Measurements from ENCODE around the gene R3HDM1. TPM values are rescaled to one million over a fixed set of nuclear protein-coding genes. Genes with fewer than 3 reads are reported as not detected.
"Not testable (repeated sequence)": the region's sequence is repeated elsewhere in the genome, so short reads cannot be mapped to it uniquely, and the experiment has no call there.

Gene R3HDM1
- total RNA-seq = 10 to 100 TPM; 57.8 to 58.7 TPM

GRCh38 chr2:135531231-135532197 is at the start of gene R3HDM1:
TSS of gene R3HDM1 (plus strand) at chr2:135531484. CDS start at chr2:135604846, 73,362 bp downstream.
- ChIA-PET CTCF (no interaction called here), POLR2A (interaction anchor here (1.0 to 1.7 kb wide), 2 partner anchors 211 to 479 kb away, joined by 4 to 6 read pairs; no protein-coding TSS in a partner anchor)

DNA sequence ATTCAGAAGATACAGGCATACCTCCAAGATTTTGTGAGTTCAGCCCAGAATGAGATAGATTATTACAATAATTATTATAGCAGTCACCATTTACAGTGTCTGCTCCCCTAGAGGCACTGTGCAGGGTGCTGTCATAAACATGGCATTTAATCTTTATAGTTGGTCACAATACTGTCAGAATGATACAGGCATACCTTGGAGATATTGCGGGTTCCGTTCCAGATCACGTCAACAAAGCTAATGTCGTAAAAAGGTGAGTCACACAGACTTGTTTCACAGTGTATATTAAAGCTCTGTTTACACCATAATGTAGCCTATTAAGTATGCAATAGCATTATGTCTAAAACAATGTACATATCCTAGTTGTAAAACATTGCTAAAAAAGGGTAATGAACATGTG is 45.8 kb upstream of the R3HDM1 start:
- CTCF ChIA-PET = no interaction called here

DNA sequence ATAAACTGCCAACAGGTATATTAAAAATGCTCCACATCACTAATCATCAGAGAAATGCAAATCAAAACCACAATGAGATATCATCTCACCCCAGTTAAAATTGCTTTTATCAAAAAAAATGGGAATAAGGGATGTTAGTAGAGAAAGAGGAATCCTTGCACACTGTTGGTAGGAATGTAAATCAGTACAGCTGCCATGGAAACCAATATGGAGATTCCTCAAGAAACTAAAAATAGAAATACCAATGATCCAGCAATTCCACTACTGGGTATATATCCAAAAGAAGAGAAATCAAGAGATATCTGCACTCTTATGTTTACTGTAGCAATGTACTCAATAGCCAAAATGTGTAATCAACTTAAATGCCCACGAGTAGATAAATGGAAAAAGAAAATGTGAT is 40.9 kb upstream of the R3HDM1 start:
- CTCF ChIA-PET = no interaction called here
- POLR2A ChIA-PET = no interaction called here

More for the DNA sequence above, 45.8 kb upstream of the R3HDM1 start:
- POLR2A ChIA-PET = no interaction called here

- ChIA-PET POLR2A (no interaction called here), CTCF (no interaction called here)
These were observed 36.8 kb upstream of the R3HDM1 start for GRCh38 chr2:135494503-135494902.

DNA sequence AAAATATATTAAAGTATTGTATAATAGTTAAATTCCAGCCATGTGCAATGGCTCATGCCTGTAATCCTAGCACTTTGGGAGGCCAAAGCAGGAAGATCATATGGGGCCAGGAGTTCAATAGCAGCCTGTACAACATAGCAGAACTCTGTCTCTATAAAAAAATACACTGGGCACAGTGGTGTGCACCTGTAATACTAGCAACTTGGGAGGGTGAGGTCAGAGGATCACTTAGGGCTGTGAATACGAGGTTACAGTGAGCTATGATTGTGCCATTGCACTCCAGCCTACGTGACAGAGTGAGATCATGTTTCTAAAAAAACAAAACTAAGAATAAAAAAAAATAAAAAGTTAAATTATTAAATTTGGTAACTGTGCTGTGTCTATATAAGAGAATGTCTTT is 36.4 kb upstream of the R3HDM1 start:
- CTCF ChIA-PET = no interaction called here

GRCh38 chr2:135498588-135498987 is 32.7 kb upstream of the R3HDM1 start:
- CTCF ChIA-PET = interaction anchor here (0.7 kb wide), 1 partner anchor 203 kb away, joined by 3 read pairs; no protein-coding TSS in a partner anchor
- POLR2A ChIA-PET = not testable (repeated sequence)

More for the DNA sequence above, 36.4 kb upstream of the R3HDM1 start:
- POLR2A ChIA-PET = no interaction called here

GRCh38 chr2:135504811-135505210 is 26.5 kb upstream of the R3HDM1 start:
- POLR2A ChIA-PET = no interaction called here
- CTCF ChIA-PET = no interaction called here

DNA sequence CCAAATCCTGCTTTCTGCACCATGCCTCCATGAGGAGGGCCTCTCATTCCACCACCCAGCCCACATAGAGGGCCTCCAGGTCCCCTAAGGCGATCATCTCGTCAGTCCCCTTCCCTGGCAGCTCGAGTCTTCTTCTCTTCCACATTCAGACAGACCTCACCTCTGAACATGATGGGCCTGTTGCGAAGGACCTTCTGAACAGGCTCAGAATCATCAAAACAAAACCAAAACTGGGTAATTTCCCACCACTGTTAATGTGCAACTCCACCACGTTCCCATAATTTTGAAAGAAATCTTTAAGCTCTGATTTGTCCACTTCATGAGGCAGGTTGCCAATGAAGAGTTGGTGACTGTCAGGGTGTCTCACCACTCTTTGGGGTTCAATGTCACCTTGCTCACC is 20.7 kb upstream of the R3HDM1 start:
- CTCF ChIA-PET = interaction anchor here (0.6 kb wide), 1 partner anchor 275 kb away, joined by 4 read pairs; no protein-coding TSS in a partner anchor

GRCh38 chr2:135512099-135512498 is 19.2 kb upstream of the R3HDM1 start:
- ChIA-PET POLR2A (no interaction called here), CTCF (no interaction called here)

More for the DNA sequence above, 20.7 kb upstream of the R3HDM1 start:
- POLR2A ChIA-PET = no interaction called here

GRCh38 chr2:135525786-135526185 is 5.5 kb upstream of the R3HDM1 start:
- CTCF ChIA-PET = interaction anchor here (0.6 kb wide), 1 partner anchor 217 kb away, joined by 3 read pairs; no protein-coding TSS in a partner anchor
- POLR2A ChIA-PET = no interaction called here

DNA sequence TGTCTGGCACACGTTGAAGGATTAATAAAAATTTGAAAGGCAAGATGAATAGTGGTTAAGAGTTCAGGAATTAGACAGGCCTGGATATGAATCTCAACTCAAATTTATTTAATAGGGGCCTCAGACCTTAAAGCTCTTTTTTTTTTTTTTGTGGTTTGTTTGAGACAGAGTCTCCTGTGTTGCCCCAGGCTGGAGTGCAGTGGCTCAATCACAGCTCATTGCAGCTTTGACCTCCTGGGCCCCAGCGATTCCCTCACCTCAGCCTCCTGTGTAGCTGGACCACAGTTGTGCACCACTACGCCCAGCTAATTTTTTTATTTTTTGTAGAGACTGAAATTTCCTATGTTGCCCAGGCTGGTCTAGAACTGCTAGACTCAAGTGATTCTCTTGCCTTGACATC is 3.3 kb upstream of the R3HDM1 start:
- ChIA-PET CTCF (interaction anchor here (0.6 kb wide), 1 partner anchor 152 kb away, joined by 3 read pairs; no protein-coding TSS in a partner anchor), POLR2A (no interaction called here)

DNA sequence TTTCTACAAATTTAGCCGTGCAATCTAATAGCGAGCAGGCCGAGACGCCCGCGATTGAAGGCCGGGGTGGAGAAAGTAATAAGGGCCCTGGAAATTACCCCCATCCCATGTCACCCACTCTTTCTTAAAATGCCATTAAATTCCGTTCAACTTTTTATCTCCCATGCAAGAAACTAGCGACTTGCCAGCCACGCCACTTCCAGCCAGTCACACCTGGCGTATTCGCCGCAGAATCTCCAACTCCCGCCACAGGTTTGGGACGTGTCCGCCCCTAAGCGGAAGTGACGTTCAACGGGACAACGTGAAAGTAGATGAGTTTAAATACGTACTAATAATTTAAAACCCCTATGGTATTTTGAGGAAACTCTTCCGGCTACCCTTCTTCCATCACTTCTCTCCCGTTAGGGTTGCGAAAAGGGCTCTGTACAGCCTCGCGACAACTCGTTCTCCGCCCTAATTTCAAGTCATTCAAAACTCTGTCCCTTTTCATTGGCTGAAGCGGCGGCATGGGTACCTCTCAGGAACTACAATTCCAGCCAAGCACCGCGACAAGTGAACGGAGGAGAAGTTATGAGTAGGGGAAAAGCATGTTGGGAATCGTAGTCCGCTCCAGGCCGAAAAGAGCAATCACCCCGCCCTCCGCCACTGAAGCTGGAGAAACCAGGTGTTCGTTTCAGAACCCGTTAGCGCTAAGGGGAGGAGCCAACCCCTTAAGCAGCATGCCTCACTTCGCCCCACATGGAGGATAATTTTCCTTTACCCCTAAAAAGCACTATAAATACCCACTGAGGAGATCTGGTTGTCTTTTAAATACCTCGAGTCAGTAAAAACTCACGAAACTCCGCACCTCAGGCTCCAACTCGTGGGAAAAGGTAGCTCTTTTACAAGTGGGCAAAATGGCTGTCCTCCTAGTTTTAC is 712 bp upstream of the R3HDM1 start, which contains the start of gene ZRANB3:
Gene ZRANB3 (minus strand): TSS at position 906 of the 918 bp plus-strand sequence.
- CTCF ChIA-PET = no interaction called here
- POLR2A ChIA-PET = interaction anchor here (0.7 to 1.7 kb wide), 4 partner anchors 212 to 478 kb away, joined by 3 to 6 read pairs (median 4); no protein-coding TSS in a partner anchor

- POLR2A ChIA-PET = interaction anchor here (1.7 kb wide), 1 partner anchor 210 kb away, joined by 4 read pairs; no protein-coding TSS in a partner anchor
- CTCF ChIA-PET = no interaction called here
These were observed 1.3 kb downstream of the R3HDM1 start for GRCh38 chr2:135532581-135532980.

DNA sequence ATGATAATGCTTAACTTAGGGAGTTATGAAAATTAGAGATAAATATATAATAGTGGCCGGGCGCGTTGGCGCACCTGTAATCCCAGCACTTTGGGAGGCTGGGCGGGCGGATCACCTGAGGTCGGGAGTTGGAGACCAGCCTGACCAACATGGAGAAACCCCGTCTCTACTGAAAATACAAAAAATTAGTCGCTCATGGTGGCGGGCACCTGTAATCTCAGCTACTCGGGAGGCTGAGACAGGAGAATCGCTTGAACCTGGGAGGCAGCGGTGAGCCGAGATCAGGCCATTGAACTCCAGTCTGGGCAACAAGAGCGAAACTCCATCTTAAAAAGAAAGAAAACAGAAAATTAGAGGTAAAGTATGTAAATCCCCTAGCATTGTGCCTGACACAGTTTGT is 2.3 kb downstream of the R3HDM1 start:
- POLR2A ChIA-PET, CTCF ChIA-PET: not testable (repeated sequence)

DNA sequence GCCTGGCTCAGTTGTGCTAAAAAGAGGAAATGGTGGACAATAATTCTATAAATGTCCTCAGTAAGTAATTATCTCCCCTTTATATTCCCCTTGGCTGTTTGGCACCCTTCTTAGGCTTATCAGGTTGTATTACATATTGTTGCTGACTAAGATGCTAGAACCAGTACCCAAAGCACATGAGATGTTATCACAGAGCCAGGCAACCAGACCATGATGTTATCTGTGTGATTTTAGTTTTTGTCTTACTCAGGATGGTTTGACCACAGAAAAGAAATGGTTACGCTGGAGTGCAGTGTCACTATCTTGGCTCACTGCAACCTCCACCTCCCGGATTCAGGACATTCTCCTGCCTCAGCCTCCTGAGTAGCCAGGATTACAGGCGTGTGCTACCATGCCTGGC is 15.2 kb downstream of the R3HDM1 start:
- CTCF ChIA-PET = no interaction called here

DNA sequence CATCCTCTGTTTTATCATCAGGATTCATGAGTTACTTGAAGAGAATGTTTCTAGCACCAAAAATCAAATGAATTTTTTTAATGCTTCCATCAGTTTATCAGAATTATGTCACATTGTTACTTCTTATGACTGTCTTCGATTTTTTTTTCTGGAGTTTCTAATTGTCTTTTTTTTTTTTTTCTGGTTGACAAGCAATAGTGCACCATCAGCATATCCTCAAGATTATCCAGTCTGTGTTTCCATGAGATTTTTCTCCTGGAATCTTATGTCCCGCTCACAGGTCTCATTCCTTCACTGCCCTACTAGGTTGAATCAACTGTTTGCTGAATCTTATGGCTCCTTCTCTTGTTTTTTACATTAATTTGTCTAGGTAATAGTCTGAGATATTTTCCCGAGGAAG is 16.0 kb downstream of the R3HDM1 start:
- CTCF ChIA-PET = interaction anchor here (0.7 kb wide), 1 partner anchor 29 kb away, joined by 3 read pairs; no protein-coding TSS in a partner anchor

More for the DNA sequence above, 15.2 kb downstream of the R3HDM1 start:
- POLR2A ChIA-PET = no interaction called here

DNA sequence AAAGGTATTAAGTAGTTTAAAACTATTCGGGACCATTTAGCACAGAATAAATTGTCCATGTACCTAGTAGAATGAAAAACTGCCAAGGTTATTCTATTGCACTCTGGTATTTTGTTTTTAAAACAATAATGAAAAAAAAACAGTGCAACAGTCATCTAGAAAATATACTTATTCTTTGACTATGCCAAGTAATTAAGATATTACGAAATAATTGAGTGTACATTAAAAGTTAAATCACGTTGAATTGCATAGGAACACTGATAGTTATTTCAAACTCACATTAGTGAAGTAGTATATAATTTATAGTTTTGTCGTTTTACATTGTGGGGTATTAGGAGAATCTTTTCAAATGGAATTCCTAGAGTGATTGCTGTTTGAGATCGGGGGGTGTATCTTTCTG is 20.1 kb downstream of the R3HDM1 start:
- POLR2A ChIA-PET = no interaction called here
- CTCF ChIA-PET = no interaction called here

More for the DNA sequence above, 16.0 kb downstream of the R3HDM1 start:
- POLR2A ChIA-PET = no interaction called here

GRCh38 chr2:135552887-135553286 is 21.6 kb downstream of the R3HDM1 start:
- CTCF ChIA-PET = no interaction called here

DNA sequence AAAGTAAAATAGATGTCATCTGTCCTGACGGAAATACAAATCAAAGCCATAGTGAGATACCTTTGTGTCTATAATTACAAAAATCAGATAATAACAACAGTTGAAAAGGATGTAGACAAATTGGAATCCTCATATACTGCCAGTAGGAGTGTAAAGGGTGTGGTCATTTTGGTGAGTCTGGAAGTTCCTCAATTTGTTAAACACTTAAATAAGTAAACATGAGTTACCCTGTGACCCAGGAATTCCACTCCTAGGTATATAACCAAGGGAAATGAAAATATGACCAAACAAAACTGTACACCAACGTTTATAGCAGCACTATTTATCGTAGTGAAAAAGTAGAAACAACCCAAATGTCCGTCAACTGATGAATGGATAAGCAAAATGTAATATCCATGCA is 24.0 kb downstream of the R3HDM1 start:
- ChIA-PET CTCF (interaction anchor here (0.7 kb wide), 1 partner anchor 92 kb away, joined by 4 read pairs; no protein-coding TSS in a partner anchor), POLR2A (no interaction called here)

More at GRCh38 chr2:135552887-135553286, 21.6 kb downstream of the R3HDM1 start:
- POLR2A ChIA-PET = no interaction called here

DNA sequence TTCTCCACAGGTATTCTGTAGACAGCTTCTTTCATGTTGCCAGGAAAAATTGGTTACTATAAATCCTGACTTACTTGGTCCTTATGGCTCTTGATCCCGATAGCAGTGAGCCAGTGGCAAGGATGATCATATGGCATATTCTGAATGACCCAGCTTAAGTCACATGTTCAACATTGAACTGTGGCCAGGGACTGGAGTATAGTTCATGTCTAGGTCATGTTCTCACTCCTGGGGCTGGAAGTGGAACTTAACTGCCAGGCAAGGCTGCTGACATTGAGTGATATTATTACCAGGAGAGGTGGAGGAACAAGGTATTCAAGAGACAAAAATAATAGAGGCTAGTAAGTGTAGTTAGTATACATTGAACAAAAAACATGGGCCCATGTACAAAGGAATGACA is 26.2 kb downstream of the R3HDM1 start:
- CTCF ChIA-PET = no interaction called here

More for the DNA sequence above, 26.2 kb downstream of the R3HDM1 start:
- POLR2A ChIA-PET = no interaction called here

All from activated CD8-positive, alpha-beta memory T cell treated with anti-CD3 and anti-CD28 coated beads for 36 hours (primary cell).